PFSK-1 (cell line): Measurements from ENCODE around the gene RPRML.

Experiments used
- FOXP2 ChIP-seq: optimal IDR thresholded peaks from 2 replicates; pipeline ENCODE3; 2011; ENCODE audit warnings: borderline replicate concordance, control low read depth, inconsistent platforms; ENCODE audit not compliant: insufficient read depth; ENCODE audit errors: extremely low read length, extremely low read depth
- POLR2AphosphoS5 ChIP-seq: IDR thresholded peaks from 2 replicates; pipeline ENCODE4 v1.6.1; 2012; ENCODE audit warnings: low read depth, mild to moderate bottlenecking, control low read depth, low read length, moderate library complexity
- SIN3A ChIP-seq: IDR thresholded peaks from 2 replicates; pipeline ENCODE4 v1.6.1; 2012; ENCODE audit warnings: mild to moderate bottlenecking, low read length, moderate library complexity, borderline replicate concordance; ENCODE audit not compliant: insufficient read depth
- TAF1 ChIP-seq: IDR thresholded peaks from 2 replicates; pipeline ENCODE4 v1.6.1; 2012; ENCODE audit warnings: low read length, control low read depth, borderline replicate concordance; ENCODE audit not compliant: insufficient read depth
- TF ChIP-seq, protein P1 (sequence below), 2 experiments: IDR thresholded peaks; 2 replicates each; pipeline versions ENCODE4 v1.6.1 to v1.8.0; 2011 to 2012; ENCODE audit warnings: low read depth in 2 of 2, low read length in 2 of 2, control low read depth in 1 of 2, inconsistent platforms in 1 of 2, mild to moderate bottlenecking in 1 of 2, moderate library complexity in 1 of 2; ENCODE audit not compliant: insufficient read depth in 1 of 2

RPRML gene

DNA sequence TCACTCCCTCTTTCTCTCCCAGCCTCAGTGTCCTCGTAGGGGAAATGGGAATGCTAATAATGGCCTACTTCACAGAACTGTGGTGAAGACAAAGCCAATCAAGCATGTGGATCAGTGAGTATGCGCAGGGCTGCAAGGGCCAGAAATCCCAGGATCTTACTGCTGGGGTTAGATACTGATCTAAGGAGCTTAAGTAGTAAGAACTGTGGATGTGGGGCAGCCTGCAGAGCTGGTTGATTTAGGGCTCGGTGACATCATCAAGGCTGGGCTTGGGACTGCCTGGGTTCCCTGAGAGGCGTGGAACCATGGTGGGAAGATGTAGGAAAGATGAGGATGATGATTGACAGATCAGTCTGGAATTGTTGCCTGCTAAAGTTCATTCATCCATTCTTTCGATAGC is 30.5 kb downstream of the RPRML start:
- TF ChIP-seq, protein P1, sequence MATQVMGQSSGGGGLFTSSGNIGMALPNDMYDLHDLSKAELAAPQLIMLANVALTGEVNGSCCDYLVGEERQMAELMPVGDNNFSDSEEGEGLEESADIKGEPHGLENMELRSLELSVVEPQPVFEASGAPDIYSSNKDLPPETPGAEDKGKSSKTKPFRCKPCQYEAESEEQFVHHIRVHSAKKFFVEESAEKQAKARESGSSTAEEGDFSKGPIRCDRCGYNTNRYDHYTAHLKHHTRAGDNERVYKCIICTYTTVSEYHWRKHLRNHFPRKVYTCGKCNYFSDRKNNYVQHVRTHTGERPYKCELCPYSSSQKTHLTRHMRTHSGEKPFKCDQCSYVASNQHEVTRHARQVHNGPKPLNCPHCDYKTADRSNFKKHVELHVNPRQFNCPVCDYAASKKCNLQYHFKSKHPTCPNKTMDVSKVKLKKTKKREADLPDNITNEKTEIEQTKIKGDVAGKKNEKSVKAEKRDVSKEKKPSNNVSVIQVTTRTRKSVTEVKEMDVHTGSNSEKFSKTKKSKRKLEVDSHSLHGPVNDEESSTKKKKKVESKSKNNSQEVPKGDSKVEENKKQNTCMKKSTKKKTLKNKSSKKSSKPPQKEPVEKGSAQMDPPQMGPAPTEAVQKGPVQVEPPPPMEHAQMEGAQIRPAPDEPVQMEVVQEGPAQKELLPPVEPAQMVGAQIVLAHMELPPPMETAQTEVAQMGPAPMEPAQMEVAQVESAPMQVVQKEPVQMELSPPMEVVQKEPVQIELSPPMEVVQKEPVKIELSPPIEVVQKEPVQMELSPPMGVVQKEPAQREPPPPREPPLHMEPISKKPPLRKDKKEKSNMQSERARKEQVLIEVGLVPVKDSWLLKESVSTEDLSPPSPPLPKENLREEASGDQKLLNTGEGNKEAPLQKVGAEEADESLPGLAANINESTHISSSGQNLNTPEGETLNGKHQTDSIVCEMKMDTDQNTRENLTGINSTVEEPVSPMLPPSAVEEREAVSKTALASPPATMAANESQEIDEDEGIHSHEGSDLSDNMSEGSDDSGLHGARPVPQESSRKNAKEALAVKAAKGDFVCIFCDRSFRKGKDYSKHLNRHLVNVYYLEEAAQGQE (IDR thresholded peaks at IDR 0.05; ENCODE audit: insufficient read depth in 1 of 2, low read depth in 2 of 2, low read length in 2 of 2), result no peak
- TF ChIP-seq POLR2AphosphoS5, result no peak
- no peak for TF ChIP-seq SIN3A
- no peak for TF ChIP-seq TAF1
- TF ChIP-seq FOXP2, result no peak

DNA sequence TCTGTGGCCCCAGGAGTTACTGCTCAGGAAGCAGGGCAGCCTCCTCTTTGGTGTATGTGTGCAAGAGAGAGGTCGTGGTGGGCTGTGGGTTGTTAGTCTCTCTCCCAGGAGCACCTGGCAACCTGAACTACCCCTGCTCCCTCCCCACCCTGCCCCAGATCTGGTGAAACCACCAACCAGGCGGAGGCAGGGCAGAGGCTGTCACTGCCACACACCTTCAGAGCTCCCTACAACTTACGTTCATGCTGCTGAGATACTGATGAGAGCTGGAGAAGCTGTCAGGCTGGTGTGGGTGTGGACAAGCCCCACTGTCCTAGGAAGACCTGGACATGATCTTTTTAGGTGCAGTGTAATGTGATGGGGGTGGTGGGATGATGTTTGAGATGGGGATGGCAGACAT is 31.8 kb downstream of the RPRML start:
- TF ChIP-seq TAF1 (no peak), SIN3A (no peak), POLR2AphosphoS5 (no peak), FOXP2 (no peak)
- TF ChIP-seq, protein P1 (IDR thresholded peaks at IDR 0.05; ENCODE audit: insufficient read depth in 1 of 2, low read depth in 2 of 2, low read length in 2 of 2), result no peak

DNA sequence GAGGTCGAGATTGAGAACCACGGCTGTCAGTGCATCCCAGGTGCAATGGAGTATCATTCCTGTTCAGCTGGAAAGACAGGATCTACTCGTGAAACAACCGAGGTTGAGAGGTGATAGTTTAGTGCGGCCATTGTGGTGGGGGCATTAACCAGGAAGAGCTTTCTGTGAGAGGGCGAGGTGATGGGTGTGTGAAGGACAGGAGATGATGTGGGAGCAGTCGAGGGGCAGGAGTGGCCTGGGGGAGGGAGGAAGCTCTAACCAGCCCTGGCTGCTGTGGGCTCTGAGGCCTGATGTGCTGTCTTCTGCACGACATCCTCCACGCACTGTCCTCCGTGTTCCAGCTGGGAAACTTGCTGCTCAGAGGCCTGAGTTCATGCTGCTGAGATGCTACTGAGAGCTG is 34.1 kb downstream of the RPRML start:
- TF ChIP-seq POLR2AphosphoS5, result 0 out of 2 replicates have a peak, but pooled peaks have one; percentile 31
- no peak for TF ChIP-seq FOXP2

DNA sequence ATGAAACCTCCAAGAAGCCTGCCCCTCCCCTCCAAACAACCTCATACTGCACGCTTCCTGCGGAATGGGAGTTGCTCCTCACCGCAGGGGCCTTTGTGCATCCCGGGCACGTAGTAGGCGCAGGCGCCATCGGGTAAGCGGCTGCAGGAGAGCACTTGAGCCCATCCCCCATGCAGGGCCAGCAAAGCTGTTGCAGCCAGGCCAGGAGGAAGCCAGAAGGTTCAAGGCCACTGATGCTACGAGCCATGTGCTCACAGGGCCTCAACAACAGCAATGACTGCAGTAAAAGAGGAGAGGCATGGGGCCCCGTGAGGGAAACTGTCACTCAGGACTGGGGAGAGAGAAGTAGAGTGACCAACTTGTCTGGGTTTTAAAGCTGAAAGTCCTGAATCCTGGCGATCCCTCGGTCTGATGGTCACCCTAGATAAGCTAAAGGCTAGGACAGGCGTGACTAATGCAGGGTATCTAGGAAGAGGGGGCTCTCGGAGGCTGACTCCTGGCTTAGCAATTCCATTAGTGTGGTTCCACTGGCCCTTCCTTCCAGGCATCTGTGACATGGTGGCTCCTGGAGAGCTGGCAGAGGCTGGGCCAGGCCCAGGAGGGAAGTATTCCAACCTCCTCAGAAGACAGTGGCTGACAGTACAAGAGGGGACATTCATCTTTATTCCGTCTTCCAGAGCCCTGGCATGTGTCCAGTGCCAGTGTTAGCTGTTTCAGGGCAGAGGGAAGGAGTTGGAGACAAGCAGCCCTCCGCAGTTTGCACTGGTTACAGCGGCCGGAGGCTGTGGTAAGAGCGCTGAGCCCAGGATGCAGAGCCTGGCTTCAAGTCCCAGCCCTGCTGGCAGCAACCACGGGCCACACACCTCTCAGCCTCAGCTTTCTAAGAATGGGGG is 35.3 kb downstream of the RPRML start:
- TF ChIP-seq POLR2AphosphoS5, result peak; percentile 18
- TF ChIP-seq, protein P1 (IDR thresholded peaks at IDR 0.05; ENCODE audit: insufficient read depth in 1 of 2, low read depth in 2 of 2, low read length in 2 of 2), result no peak
- TF ChIP-seq FOXP2, result peak; percentile 49
- no peak for TF ChIP-seq TAF1

DNA sequence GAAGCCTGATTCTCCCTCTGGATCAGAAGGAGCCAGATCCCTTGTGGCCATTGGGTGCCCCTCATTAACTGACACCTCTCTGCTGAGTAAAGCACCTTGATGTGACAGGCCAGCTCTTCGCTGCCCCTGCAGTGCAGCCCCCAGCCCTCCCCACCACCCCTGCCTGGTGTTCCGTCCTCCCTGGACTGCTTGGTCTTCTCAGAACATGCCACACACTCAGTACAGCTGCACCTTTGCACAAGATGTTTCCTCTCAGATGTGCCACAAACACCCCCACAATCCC is 35.9 kb downstream of the RPRML start:
- TF ChIP-seq POLR2AphosphoS5, result no peak
- TF ChIP-seq, protein P1 (IDR thresholded peaks at IDR 0.05; ENCODE audit: insufficient read depth in 1 of 2, low read depth in 2 of 2, low read length in 2 of 2), result no peak
- TF ChIP-seq FOXP2, result no peak
- no peak for TF ChIP-seq SIN3A
- TF ChIP-seq TAF1, result no peak
